HepG2 (cell line): ENCODE data around the gene GLIS2. TPM values are rescaled to one million over a fixed set of nuclear protein-coding genes. Genes with fewer than 3 reads are reported as not detected.

ENCODE experiments used
- ATAC-seq: fragments of 200-7000 bp; cut with Tn5 transposase; 3 replicates; pipeline ENCODE4 v1.9.1; 2020; ENCODE audit warnings: mild to moderate bottlenecking, moderate library complexity
- BruUV-seq: library from RNA; stranded (reverse); fragments of 400-500 nt; replicated peaks from 2 replicates; lab custom pipeline; 2021; lab: Mats Ljungman, UMichigan
- CTCF ChIA-PET: fragments of 300-600 bp; formaldehyde crosslinking; extraction: SDS; loops from one replicate; lab custom pipeline; 2021; ENCODE audit warnings: low total read pairs, inconsistent platforms, low intra/inter-chr PET ratio; lab: Yijun Ruan, JAX
- POLR2A ChIA-PET: fragments of 350-600 bp; sonication (Branson Sonifier 250); formaldehyde crosslinking; loops from one replicate; lab custom pipeline; 2020; ENCODE audit warnings: antibody characterized with exemption, inconsistent platforms; lab: Yijun Ruan, JAX
- DNase-seq: peaks from one replicate; pipeline ENCODE4 v3.0.0-alpha.2; 2015; ENCODE audit warnings: low spot score
- FAIRE-seq: peaks from 3 replicates; lab custom pipeline; 2011; peaks lifted over from hg19 to GRCh38; lab: Jason Lieb, UNC
- H2AFZ ChIP-seq: one replicate; pipeline ENCODE4 v1.6.1; 2011; ENCODE audit warnings: low read length, inconsistent platforms
- H3K27ac ChIP-seq: fragments of 300-600 bp; 3 replicates; pipeline ENCODE4 v1.8.0; 2011; ENCODE audit warnings: mixed run types, mild to moderate bottlenecking, mixed read lengths, low read length, inconsistent platforms; ENCODE audit not compliant: insufficient read depth; ENCODE audit errors: extremely low read length
- H3K27me3 ChIP-seq, 2 experiments: fragments of 200-600 bp in 1 of 2; 2 replicates in 1 of 2; 3 replicates in 1 of 2; pipeline versions ENCODE4 v1.6.0 to v1.8.0; 2011; ENCODE audit warnings: low read length in 2 of 2, mild to moderate bottlenecking in 2 of 2, moderate library complexity in 2 of 2, inconsistent platforms in 1 of 2; ENCODE audit not compliant: insufficient read depth in 2 of 2, control insufficient read depth in 1 of 2
- H3K36me3 ChIP-seq, 2 experiments: fragments of 200-600 bp in 1 of 2; replicated peaks in 1 of 2; 2 replicates in 1 of 2; 3 replicates in 1 of 2; pipeline versions ENCODE4 v1.5.1 to v1.8.0; 2011; ENCODE audit warnings: low read length in 2 of 2, inconsistent platforms in 1 of 2; ENCODE audit not compliant: insufficient read depth in 2 of 2, control insufficient read depth in 1 of 2
- H3K4me1 ChIP-seq: 2 replicates; pipeline ENCODE4 v1.5.1; 2012; ENCODE audit warnings: low read length, inconsistent platforms; ENCODE audit not compliant: insufficient read depth
- H3K4me2 ChIP-seq: 2 replicates; pipeline ENCODE4 v1.6.0; 2011; ENCODE audit warnings: low read depth, low read length, inconsistent platforms
- H3K4me3 ChIP-seq, 3 experiments: fragments of 200-600 bp in 1 of 3; sonication (generic), shearing (Covaris generic) in 1 of 3; replicated peaks in 1 of 3; 2 replicates each; pipeline ENCODE4 v1.5.1; 2011 to 2016; ENCODE audit warnings: low read length in 3 of 3, inconsistent platforms in 2 of 3, low read depth in 2 of 3, mild to moderate bottlenecking in 2 of 3, control low read depth in 1 of 3, mixed read lengths in 1 of 3; ENCODE audit not compliant: insufficient read depth in 1 of 3
- H3K79me2 ChIP-seq: one replicate; pipeline ENCODE4 v1.6.1; 2011; ENCODE audit warnings: low read length, inconsistent platforms; ENCODE audit not compliant: insufficient read depth
- H3K9ac ChIP-seq: 2 replicates; pipeline ENCODE4 v1.6.0; 2011; ENCODE audit warnings: mild to moderate bottlenecking, low read depth, low read length, inconsistent platforms; ENCODE audit not compliant: insufficient read depth
- H3K9me3 ChIP-seq: 2 replicates; pipeline ENCODE4 v1.5.1; 2012; ENCODE audit warnings: mild to moderate bottlenecking, low read length
- H4K20me1 ChIP-seq: 2 replicates; pipeline ENCODE4 v1.6.0; 2011; ENCODE audit warnings: inconsistent platforms, mild to moderate bottlenecking, low read length, moderate library complexity; ENCODE audit not compliant: insufficient read depth
- ESRRA ChIP-seq: sonication (generic); formaldehyde crosslinking; IDR thresholded peaks from 2 replicates; pipeline ENCODE4 v1.5.1; 2020; ENCODE audit warnings: mild to moderate bottlenecking, low read depth, missing genetic modification reagents
- HDAC1 ChIP-seq: sonication (generic); formaldehyde crosslinking; IDR thresholded peaks from 2 replicates; pipeline ENCODE4 v1.5.1; 2020; ENCODE audit warnings: mild to moderate bottlenecking, missing genetic modification reagents
- HNRNPK ChIP-seq: fragments of 200-400 bp; formaldehyde crosslinking; IDR thresholded peaks from 2 replicates; pipeline ENCODE4 v1.6.1; 2018; ENCODE audit warnings: low read length, low read depth, moderate library complexity, mild to moderate bottlenecking; ENCODE audit not compliant: poor library complexity, severe bottlenecking
- MAFG ChIP-seq: sonication (generic); formaldehyde crosslinking; IDR thresholded peaks from 2 replicates; pipeline ENCODE4 v1.5.1; 2020; ENCODE audit warnings: mild to moderate bottlenecking, missing genetic modification reagents
- NFE2L2 ChIP-seq: fragments of 150-350 bp; IDR thresholded peaks from 2 replicates; pipeline ENCODE4 v1.6.1; 2014; ENCODE audit warnings: low read length
- POGZ ChIP-seq: sonication (generic); formaldehyde crosslinking; IDR thresholded peaks from 2 replicates; pipeline ENCODE4 v1.4.0; 2020; ENCODE audit warnings: mild to moderate bottlenecking, missing genetic modification reagents
- RBAK ChIP-seq: sonication (generic); formaldehyde crosslinking; IDR thresholded peaks from 2 replicates; pipeline ENCODE4 v1.5.1; 2020; ENCODE audit warnings: mild to moderate bottlenecking, missing genetic modification reagents
- RELA ChIP-seq: sonication (generic); formaldehyde crosslinking; IDR thresholded peaks from 2 replicates; pipeline ENCODE4 v1.4.0; 2020; ENCODE audit warnings: missing genetic modification reagents
- SP2 ChIP-seq: sonication (generic); formaldehyde crosslinking; IDR thresholded peaks from 2 replicates; pipeline ENCODE4 v1.5.1; 2020; ENCODE audit warnings: mild to moderate bottlenecking, missing genetic modification reagents
- SUZ12 ChIP-seq: fragments of 150-350 bp; IDR thresholded peaks from 2 replicates; pipeline ENCODE4 v1.6.1; 2014; ENCODE audit warnings: low read depth, low read length
- TEAD2 ChIP-seq: sonication (generic); formaldehyde crosslinking; IDR thresholded peaks from 2 replicates; pipeline ENCODE4 v1.9.0; 2021; ENCODE audit warnings: missing genetic modification reagents
- ZBTB20 ChIP-seq: sonication (generic); formaldehyde crosslinking; IDR thresholded peaks from 2 replicates; pipeline ENCODE4 v1.8.1; 2023; ENCODE audit warnings: missing genetic modification reagents, low read depth, mild to moderate bottlenecking, borderline replicate concordance
- ZNF546 ChIP-seq: sonication (generic); formaldehyde crosslinking; conservative IDR thresholded peaks from 2 replicates; pipeline ENCODE4 v1.8.1; 2023; ENCODE audit warnings: mild to moderate bottlenecking, missing genetic modification reagents
- ZNF670 ChIP-seq: sonication (generic); formaldehyde crosslinking; IDR thresholded peaks from 2 replicates; pipeline ENCODE4 v1.8.0; 2022; ENCODE audit warnings: mild to moderate bottlenecking, missing genetic modification reagents, borderline replicate concordance
- ZNF781 ChIP-seq: sonication (generic); formaldehyde crosslinking; IDR thresholded peaks from 2 replicates; pipeline ENCODE4 v1.5.1; 2020; ENCODE audit warnings: borderline replicate concordance, mild to moderate bottlenecking, missing genetic modification reagents; ENCODE audit errors: not compliant biosample characterization
- WGBS: methylation state at CpG from one replicate; pipeline ENCODE4 v1.1.6; 2017; ENCODE audit warnings: low lambda C conversion rate; 5-methylcytosine and 5-hydroxymethylcytosine counted together
- in situ Hi-C: cut with HindIII; loops from 2 replicates; pipeline ENCODE4 v1.10.0; 2017; ENCODE audit warnings: low pct_unique_long_range_greater_than_20kb; ENCODE audit not compliant: extremely low pct_ligation_motif_present
- intact Hi-C: fragments of 100-400 bp; cut with micrococcal nuclease; formaldehyde crosslinking; loops from one replicate; pipeline ENCODE4 v1.10.0; 2022; ENCODE audit not compliant: unreplicated experiment
- polyA plus RNA-seq, 8 experiments: library from polyadenylated mRNA; depleted of rRNA in 3 of 8; stranded (reverse) in 7 of 8; unstranded in 1 of 8; fragments of >200 nt; fragmentation: Illumina TruSeq in 4 of 8; extraction: Trizol in 4 of 8; gene quantifications; 2 replicates each; pipeline versions ENCODE4 v1.2.1 to v1.2.3, GENCODE V29; 2011 to 2016; ENCODE audit warnings: low read depth in 4 of 8, missing spikeins in 1 of 8, mixed read lengths in 1 of 8; ENCODE audit not compliant: insufficient read depth in 1 of 8
- total RNA-seq, 5 experiments: library from RNA; depleted of rRNA; stranded (reverse); fragments of >200 nt; fragmentation: Illumina TruSeq; extraction: Trizol; gene quantifications; 2 replicates each; pipeline ENCODE4 v1.2.3, GENCODE V29; 2016; ENCODE audit warnings: low read depth in 1 of 5
- TF ChIP-seq, protein P1 (sequence below): sonication (generic); formaldehyde crosslinking; IDR thresholded peaks from 2 replicates; pipeline ENCODE4 v1.9.0; 2022; ENCODE audit warnings: missing genetic modification reagents, mild to moderate bottlenecking, borderline replicate concordance
- TF ChIP-seq, protein P2 (sequence below): sonication (generic); formaldehyde crosslinking; IDR thresholded peaks from 2 replicates; pipeline ENCODE4 v1.4.0; 2020; ENCODE audit warnings: mild to moderate bottlenecking, missing genetic modification reagents

The GLIS2 gene
- total and polyA plus RNA-seq, 2 of the 13 experiments (the other 11 are each of a cell fraction or from before 2014, with no cell fraction given), result 0.28 to 0.29 TPM

DNA sequence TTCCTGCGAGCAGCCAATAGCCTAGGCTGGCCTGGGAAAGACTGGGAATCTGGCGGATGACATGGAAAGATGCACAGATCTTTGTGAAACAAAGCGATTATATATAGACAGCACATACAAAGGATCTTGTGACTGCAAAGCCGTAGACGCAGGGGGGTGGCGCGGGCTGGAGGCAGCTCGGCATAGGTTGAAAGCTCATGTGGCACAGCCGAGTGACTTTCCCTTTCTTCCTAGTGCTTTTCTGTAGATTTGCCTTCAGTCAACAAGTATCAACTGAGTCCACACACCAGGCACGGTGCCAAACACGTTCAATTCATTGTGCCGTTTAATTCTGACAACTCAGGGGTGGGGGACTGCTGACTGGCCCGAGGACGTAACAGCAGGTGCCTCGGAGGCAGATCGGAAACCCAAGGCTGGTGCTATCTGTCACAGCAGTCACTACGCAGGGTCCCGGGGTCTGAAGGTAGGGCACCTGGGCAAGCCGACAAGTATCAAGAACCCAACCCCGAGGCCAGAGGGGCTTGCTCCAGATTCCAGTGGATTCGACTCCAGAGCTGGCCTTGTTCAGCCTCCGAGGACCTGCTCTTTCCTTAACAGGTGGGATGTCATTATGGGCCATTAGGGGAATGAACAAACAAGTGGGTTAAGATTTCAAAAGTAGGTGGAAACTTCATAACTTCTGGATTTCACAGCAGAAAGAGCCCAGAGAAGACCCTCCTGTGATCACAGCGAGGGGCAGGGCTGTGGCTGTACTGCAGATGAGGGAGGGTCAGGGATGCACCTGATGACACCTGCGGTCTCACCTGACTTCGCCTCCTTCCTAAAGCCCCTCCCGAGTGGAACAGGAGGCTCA lies 29.3 kb downstream of the GLIS2 start (continued):
- TF ChIP-seq, protein P1, sequence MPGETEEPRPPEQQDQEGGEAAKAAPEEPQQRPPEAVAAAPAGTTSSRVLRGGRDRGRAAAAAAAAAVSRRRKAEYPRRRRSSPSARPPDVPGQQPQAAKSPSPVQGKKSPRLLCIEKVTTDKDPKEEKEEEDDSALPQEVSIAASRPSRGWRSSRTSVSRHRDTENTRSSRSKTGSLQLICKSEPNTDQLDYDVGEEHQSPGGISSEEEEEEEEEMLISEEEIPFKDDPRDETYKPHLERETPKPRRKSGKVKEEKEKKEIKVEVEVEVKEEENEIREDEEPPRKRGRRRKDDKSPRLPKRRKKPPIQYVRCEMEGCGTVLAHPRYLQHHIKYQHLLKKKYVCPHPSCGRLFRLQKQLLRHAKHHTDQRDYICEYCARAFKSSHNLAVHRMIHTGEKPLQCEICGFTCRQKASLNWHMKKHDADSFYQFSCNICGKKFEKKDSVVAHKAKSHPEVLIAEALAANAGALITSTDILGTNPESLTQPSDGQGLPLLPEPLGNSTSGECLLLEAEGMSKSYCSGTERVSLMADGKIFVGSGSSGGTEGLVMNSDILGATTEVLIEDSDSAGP, result peak; percentile 38; the same call in 1 of the 2 replicates
- peak; percentile 6; the same call in 1 of the 2 replicates for TF ChIP-seq HDAC1
- no peak; the same call in 1 of the 2 replicates for TF ChIP-seq POGZ
- TF ChIP-seq ZBTB20 (CRISPR knock-in tag), result 0 out of 2 replicates have a peak, but pooled peaks have one; percentile 24
- TF ChIP-seq NFE2L2, result no peak
- no peak for TF ChIP-seq RBAK (CRISPR knock-in tag)
- TF ChIP-seq, all 625 proteins: peak for 56

DNA sequence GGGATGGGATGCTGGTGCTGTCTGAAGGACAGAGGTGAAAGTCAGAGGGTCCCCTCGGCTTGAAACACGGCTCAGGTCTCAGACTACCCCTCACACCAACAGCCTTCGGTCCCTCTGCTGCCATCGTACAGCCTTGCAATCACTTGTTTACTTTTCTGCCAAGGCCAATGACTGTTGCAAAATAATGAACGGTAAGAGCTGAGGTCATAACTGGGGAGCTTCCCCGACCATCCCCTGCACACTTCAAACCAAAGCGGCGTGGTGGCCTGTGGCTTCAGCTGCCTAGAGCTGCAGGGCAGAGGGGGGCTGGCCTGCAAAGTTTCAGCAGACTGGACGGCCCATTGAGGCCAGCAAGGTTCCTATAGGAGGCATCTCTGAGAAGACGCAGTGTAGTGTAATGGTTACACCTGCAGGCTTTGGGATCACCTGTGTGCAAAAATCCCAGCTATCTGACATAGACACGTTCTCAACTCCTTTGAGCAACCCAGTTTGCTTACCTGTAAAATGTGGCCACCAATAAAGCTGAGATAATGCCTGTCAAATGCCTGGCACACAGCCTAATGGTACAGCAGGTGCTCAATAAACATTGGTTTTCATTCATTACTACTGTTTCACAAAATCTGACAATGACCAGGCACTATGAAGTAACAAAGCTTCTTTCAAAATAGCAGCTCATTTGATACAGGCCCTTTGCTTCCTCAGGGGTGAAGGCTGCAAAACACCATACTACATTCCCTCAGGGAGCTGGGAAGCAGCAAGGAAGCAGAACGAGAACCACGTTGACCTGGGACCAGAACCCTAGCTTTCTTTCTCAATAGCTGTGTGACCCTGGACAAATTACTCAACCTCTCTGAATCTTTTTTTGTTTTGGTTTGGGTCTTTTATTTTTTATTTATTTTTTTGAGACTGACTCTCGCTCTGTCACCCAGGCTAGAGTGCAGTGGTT lies 30.2 kb downstream of the GLIS2 start:
- FAIRE-seq (peak; percentile 83), DNase-seq (peak; percentile 94), ATAC-seq (peak; percentile 83)
- Histone ChIP-seq H2AFZ (no peak overlapping the region), H3K9me3 (no peaks in the 10 kb centered on the region), H3K4me1 (peaks cover 57% of the 10 kb centered on the region), H3K4me3 (peak overlapping the region; percentile 9 to 74 (median 39)), H3K4me2 (peak overlapping the region; percentile 90), H3K27ac (peak overlapping the region; percentile 88), H4K20me1 (peaks cover 17% of the 10 kb centered on the region), H3K79me2 (peaks cover 52% of the 10 kb centered on the region), H3K9ac (peak overlapping the region; percentile 81), H3K36me3 (peaks cover 6 to 11% of the 10 kb centered on the region in 2 experiments; a peak in 2 of 5 replicates), H3K27me3 (no peaks in the 10 kb centered on the region; a peak in 1 of 5 replicates)
- CTCF ChIA-PET, result no interaction called here
- BruUV-seq, result no TSS peak
- in situ Hi-C loops, result no loop called here
- intact Hi-C loops, result no loop called here
- POLR2A ChIA-PET, result interaction anchor here (0.6 to 2.7 kb wide), 18 partner anchors 18 to 92 kb away, joined by 3 to 15 read pairs (median 4); partner anchors contain the start of genes TFAP4 and VASN
- 11% methylated on average over 12 of the region's 14 CpGs for WGBS
- no peak for TF ChIP-seq ESRRA
- TF ChIP-seq, protein P2, sequence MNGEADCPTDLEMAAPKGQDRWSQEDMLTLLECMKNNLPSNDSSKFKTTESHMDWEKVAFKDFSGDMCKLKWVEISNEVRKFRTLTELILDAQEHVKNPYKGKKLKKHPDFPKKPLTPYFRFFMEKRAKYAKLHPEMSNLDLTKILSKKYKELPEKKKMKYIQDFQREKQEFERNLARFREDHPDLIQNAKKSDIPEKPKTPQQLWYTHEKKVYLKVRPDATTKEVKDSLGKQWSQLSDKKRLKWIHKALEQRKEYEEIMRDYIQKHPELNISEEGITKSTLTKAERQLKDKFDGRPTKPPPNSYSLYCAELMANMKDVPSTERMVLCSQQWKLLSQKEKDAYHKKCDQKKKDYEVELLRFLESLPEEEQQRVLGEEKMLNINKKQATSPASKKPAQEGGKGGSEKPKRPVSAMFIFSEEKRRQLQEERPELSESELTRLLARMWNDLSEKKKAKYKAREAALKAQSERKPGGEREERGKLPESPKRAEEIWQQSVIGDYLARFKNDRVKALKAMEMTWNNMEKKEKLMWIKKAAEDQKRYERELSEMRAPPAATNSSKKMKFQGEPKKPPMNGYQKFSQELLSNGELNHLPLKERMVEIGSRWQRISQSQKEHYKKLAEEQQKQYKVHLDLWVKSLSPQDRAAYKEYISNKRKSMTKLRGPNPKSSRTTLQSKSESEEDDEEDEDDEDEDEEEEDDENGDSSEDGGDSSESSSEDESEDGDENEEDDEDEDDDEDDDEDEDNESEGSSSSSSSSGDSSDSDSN, result peak; percentile 67
- TF ChIP-seq ZNF781 (CRISPR knock-in tag), result no peak
- TF ChIP-seq ZNF670 (CRISPR knock-in tag), result peak; percentile 89
- no peak for TF ChIP-seq SP2
- 0 out of 2 replicates have a peak, but pooled peaks have one; percentile 44 for TF ChIP-seq ZNF546 (CRISPR knock-in tag)
- TF ChIP-seq RELA, result no peak
- no peak for TF ChIP-seq MAFG (CRISPR knock-in tag)
- TF ChIP-seq HNRNPK, result no peak
- no peak for TF ChIP-seq TEAD2
- TF ChIP-seq SUZ12, result no peak
